ENCODE results near the gene MPO.

MPO gene

DNA sequence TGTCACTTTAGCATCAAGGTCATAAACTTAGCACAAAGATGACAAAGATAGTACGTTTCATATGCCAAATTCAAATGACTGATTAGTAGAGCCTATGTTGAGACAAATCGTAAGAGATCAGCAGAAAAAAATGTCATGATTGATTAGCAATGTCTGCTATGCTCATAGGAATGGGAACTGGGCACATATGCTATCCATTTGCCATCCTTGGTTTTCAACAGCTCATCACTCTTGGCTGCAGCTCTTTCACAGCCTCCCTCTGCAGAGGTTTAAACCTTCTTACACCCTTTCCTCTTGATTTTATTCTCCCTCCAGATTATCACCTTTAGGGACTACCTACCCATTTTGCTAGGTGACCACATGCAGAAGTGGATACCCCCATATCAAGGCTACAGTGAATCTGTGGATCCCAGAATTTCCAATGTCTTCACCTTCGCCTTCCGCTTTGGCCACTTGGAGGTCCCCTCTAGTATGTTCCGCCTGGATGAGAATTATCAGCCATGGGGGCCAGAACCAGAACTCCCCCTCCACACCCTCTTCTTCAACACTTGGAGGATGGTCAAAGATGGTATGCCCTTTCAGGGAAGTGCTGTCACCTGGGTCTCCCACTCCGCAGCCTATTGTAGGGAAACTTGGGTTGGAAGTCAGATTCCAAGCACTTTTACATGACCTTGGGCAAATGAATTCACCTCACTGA is 16.2 kb downstream of the MPO start:
- Histone ChIP-seq H3K4me3 (ENCODE audit: low read depth, low read length) (no peak overlapping the region), H3K4me2 (ENCODE audit: low read length) (no peak overlapping the region), H3K36me3 (ENCODE audit: control insufficient read depth, insufficient read depth, low read length) (no peaks in the 10 kb centered on the region), H3K9me3 (ENCODE audit: control insufficient read depth, low read length) (no peaks in the 10 kb centered on the region), H3K4me1 (no peaks in the 10 kb centered on the region), H3K9ac (no peak overlapping the region), H3K27me3 (ENCODE audit: control insufficient read depth, insufficient read depth, low read length) (no peaks in the 10 kb centered on the region), H3K79me2 (no peaks in the 10 kb centered on the region), H3K27ac (no peak overlapping the region), H2AFZ (no peak overlapping the region)
- TF ChIP-seq, protein P1, sequence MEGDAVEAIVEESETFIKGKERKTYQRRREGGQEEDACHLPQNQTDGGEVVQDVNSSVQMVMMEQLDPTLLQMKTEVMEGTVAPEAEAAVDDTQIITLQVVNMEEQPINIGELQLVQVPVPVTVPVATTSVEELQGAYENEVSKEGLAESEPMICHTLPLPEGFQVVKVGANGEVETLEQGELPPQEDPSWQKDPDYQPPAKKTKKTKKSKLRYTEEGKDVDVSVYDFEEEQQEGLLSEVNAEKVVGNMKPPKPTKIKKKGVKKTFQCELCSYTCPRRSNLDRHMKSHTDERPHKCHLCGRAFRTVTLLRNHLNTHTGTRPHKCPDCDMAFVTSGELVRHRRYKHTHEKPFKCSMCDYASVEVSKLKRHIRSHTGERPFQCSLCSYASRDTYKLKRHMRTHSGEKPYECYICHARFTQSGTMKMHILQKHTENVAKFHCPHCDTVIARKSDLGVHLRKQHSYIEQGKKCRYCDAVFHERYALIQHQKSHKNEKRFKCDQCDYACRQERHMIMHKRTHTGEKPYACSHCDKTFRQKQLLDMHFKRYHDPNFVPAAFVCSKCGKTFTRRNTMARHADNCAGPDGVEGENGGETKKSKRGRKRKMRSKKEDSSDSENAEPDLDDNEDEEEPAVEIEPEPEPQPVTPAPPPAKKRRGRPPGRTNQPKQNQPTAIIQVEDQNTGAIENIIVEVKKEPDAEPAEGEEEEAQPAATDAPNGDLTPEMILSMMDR (IDR thresholded peaks at IDR 0.05): no peak

DNA sequence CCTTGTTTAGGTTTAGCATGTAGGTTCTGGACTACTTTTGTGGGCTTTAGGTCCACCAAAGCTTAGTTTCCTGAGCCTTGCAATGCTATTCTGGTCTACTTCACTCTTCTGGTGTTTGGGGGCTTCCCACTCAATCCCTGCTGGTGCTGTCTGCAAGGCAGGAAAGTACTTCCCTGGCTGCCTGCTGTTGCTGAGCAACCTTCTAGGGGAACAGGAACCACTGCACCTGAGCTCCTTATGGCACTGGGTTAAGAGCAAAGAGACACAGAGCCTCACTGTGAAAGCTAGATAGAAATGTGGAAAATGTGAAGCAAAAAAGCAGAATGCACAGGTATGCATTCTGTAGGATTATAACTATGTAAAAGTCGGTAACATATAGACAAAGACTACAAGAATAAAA is 17.0 kb downstream of the MPO start:
- Histone ChIP-seq H3K4me1 (no peaks in the 10 kb centered on the region), H3K9me3 (ENCODE audit: control insufficient read depth, low read length) (no peaks in the 10 kb centered on the region), H3K4me2 (ENCODE audit: low read length) (no peak overlapping the region), H2AFZ (no peak overlapping the region), H3K27me3 (ENCODE audit: control insufficient read depth, insufficient read depth, low read length) (no peaks in the 10 kb centered on the region), H3K9ac (no peak overlapping the region), H3K79me2 (no peaks in the 10 kb centered on the region), H3K36me3 (ENCODE audit: control insufficient read depth, insufficient read depth, low read length) (no peaks in the 10 kb centered on the region), H3K4me3 (ENCODE audit: low read depth, low read length) (no peak overlapping the region), H3K27ac (no peak overlapping the region)
- TF ChIP-seq, protein P1 (IDR thresholded peaks at IDR 0.05): no peak

DNA sequence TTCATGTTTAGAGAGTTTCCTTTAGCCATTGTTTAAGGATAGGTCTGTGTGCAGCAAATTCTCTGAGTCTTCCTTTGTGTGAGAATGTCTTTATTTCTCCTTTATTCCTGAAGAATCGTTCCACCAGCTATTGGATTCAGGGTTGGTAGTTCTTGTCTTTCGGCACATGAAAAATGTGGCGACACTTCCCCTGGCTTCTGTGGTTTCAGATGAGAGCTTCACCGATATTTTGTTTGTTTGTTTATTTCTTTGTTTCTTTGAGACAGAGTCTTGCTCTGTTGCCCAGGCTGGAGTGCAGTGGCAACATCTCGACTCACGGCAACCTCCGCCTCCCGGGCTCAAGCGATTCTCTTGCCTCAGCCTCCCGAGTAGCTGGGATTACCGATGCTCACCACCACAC is 18.6 kb downstream of the MPO start:
- Histone ChIP-seq H3K9me3 (ENCODE audit: control insufficient read depth, low read length) (no peaks in the 10 kb centered on the region), H2AFZ (no peak overlapping the region), H3K9ac (no peak overlapping the region), H3K36me3 (ENCODE audit: control insufficient read depth, insufficient read depth, low read length) (no peaks in the 10 kb centered on the region), H3K79me2 (no peaks in the 10 kb centered on the region), H3K27me3 (ENCODE audit: control insufficient read depth, insufficient read depth, low read length) (no peaks in the 10 kb centered on the region), H3K4me2 (ENCODE audit: low read length) (no peak overlapping the region), H3K4me3 (ENCODE audit: low read depth, low read length) (no peak overlapping the region), H3K27ac (no peak overlapping the region), H3K4me1 (no peaks in the 10 kb centered on the region)
- TF ChIP-seq, protein P1 (IDR thresholded peaks at IDR 0.05): no peak

DNA sequence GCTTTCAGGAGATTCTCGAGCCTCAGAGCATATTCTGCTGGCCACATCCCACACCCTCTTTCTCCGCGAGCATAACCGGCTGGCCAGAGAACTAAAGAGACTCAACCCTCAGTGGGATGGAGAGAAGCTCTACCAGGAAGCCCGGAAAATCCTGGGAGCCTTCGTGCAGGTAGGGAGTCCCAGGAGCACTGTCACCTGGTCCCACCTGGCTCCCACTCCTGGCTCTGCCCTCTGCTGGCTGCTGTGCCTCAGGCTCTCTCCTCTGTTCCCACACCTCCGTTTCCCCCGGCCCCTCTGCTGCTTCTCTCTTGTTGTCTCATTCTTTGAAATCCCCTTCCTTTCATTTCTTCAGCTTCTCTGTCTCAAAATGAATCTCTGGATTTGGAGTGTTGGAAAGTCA is 25.9 kb downstream of the MPO start:
- Histone ChIP-seq H3K9me3 (ENCODE audit: control insufficient read depth, low read length) (no peaks in the 10 kb centered on the region), H2AFZ (no peak overlapping the region), H3K4me3 (ENCODE audit: low read depth, low read length) (no peak overlapping the region), H3K36me3 (ENCODE audit: control insufficient read depth, insufficient read depth, low read length) (no peaks in the 10 kb centered on the region), H3K79me2 (no peaks in the 10 kb centered on the region), H3K4me2 (ENCODE audit: low read length) (no peak overlapping the region), H3K27ac (no peak overlapping the region), H3K27me3 (ENCODE audit: control insufficient read depth, insufficient read depth, low read length) (no peaks in the 10 kb centered on the region), H3K4me1 (no peaks in the 10 kb centered on the region), H3K9ac (no peak overlapping the region)
- TF ChIP-seq, protein P1 (IDR thresholded peaks at IDR 0.05): no peak

DNA sequence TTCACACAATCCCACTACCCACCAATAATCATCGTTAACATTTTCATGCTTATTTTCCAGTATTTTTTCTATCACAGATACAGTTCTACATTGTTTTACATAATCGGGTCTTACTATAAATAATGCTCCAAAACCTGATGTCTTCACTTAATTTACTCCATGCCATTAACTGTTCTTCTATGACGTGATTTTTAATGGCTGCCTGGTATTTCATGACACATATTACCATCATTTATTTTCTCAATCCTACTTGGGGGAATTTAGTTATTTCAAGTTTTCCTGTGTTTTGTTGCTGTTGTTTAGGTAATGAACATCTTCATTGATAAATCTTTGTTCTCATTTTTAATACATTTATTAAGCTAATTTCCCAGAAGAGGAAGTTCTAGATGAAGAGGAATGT is 27.7 kb downstream of the MPO start:
- Histone ChIP-seq H3K4me1 (peaks cover 8% of the 10 kb centered on the region), H2AFZ (no peak overlapping the region), H3K79me2 (no peaks in the 10 kb centered on the region), H3K36me3 (ENCODE audit: control insufficient read depth, insufficient read depth, low read length) (no peaks in the 10 kb centered on the region), H3K9ac (no peak overlapping the region), H3K4me3 (ENCODE audit: low read depth, low read length) (no peak overlapping the region), H3K9me3 (ENCODE audit: control insufficient read depth, low read length) (no peaks in the 10 kb centered on the region), H3K27ac (no peak overlapping the region), H3K27me3 (ENCODE audit: control insufficient read depth, insufficient read depth, low read length) (no peaks in the 10 kb centered on the region), H3K4me2 (ENCODE audit: low read length) (no peak overlapping the region)
- TF ChIP-seq, protein P1 (IDR thresholded peaks at IDR 0.05): no peak
